Renal pelvis (tissue), 12 donors: ENCODE results near the gene FBLIM1. TPM values are rescaled to one million over a fixed set of nuclear protein-coding genes. Genes with fewer than 3 reads are reported as not detected.

Experiments
- DNase-seq: peaks from one replicate; pipeline ENCODE4 v3.0.0-alpha.2; 2013
- long read RNA-seq, 16 experiments: transcript quantifications; one replicate each; lab custom pipeline, GENCODE V29; 2026
- polyA plus RNA-seq, 3 donors: library from polyadenylated mRNA; unstranded; fragments of 120-200 nt; gene quantifications; one replicate each; pipeline ENCODE4 v1.2.1, GENCODE V29; 2013; ENCODE audit not compliant: insufficient read length in 3 of 3

FBLIM1 gene, protein sequence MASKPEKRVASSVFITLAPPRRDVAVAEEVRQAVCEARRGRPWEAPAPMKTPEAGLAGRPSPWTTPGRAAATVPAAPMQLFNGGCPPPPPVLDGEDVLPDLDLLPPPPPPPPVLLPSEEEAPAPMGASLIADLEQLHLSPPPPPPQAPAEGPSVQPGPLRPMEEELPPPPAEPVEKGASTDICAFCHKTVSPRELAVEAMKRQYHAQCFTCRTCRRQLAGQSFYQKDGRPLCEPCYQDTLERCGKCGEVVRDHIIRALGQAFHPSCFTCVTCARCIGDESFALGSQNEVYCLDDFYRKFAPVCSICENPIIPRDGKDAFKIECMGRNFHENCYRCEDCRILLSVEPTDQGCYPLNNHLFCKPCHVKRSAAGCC
- 10 to 100 TPM; 55.1 to 65.3 (median 59.4) TPM for polyA plus RNA-seq
- long read RNA-seq, donor 1, transcript FBLIM1-202 (9 exons, 3,695 nt), result major isoform, 5 of 6 reads
- long read RNA-seq, donor 1, partial matches to known transcripts, result 0 of 6 reads
- long read RNA-seq, donor 1, other reads (novel, unspliced or antisense), result 0 of 6 reads
- long read RNA-seq, donor 2, transcript FBLIM1-202 (9 exons, 3,695 nt), result major isoform, 8 of 13 reads
- long read RNA-seq, donor 2, partial matches to known transcripts, result 0 of 13 reads
- long read RNA-seq, donor 2, other reads (novel, unspliced or antisense), result 5 of 13 reads
- long read RNA-seq, donor 3, transcript FBLIM1-202 (9 exons, 3,695 nt), result major isoform, 7 of 84 reads
- long read RNA-seq, donor 3, partial matches to known transcripts, result 68 of 84 reads
- long read RNA-seq, donor 3, other reads (novel, unspliced or antisense), result 6 of 84 reads
- long read RNA-seq, donor 4, transcript FBLIM1-202 (9 exons, 3,695 nt), result major isoform, 6 of 13 reads
- long read RNA-seq, donor 4, partial matches to known transcripts, result 0 of 13 reads
- long read RNA-seq, donor 4, other reads (novel, unspliced or antisense), result 6 of 13 reads
- long read RNA-seq, donor 5, partial matches to known transcripts, result 0 of 2 reads
- long read RNA-seq, donor 5, other reads (novel, unspliced or antisense), result 0 of 2 reads
- long read RNA-seq, donor 6, transcript FBLIM1-202 (9 exons, 3,695 nt), result major isoform, 8 of 16 reads
- long read RNA-seq, donor 6, partial matches to known transcripts, result 0 of 16 reads
- long read RNA-seq, donor 6, other reads (novel, unspliced or antisense), result 5 of 16 reads
- long read RNA-seq, donor 7, transcript FBLIM1-202 (9 exons, 3,695 nt), result major isoform, 21 of 34 reads
- long read RNA-seq, donor 7, partial matches to known transcripts, result 5 of 34 reads
- long read RNA-seq, donor 7, other reads (novel, unspliced or antisense), result 8 of 34 reads
- long read RNA-seq, donor 8, partial matches to known transcripts, result 0 of 3 reads
- long read RNA-seq, donor 8, other reads (novel, unspliced or antisense), result 0 of 3 reads
- long read RNA-seq, donor 9, transcript FBLIM1-202 (9 exons, 3,695 nt), result major isoform, 8 of 23 reads
- long read RNA-seq, donor 9, partial matches to known transcripts, result 5 of 23 reads
- long read RNA-seq, donor 9, other reads (novel, unspliced or antisense), result 8 of 23 reads
- long read RNA-seq, donor 10, partial matches to known transcripts, result 0 of 11 reads
- long read RNA-seq, donor 10, other reads (novel, unspliced or antisense), result 6 of 11 reads
- long read RNA-seq, donor 11, transcript FBLIM1-202 (9 exons, 3,695 nt), result major isoform, 8 of 53 reads
- long read RNA-seq, donor 11, partial matches to known transcripts, result 45 of 53 reads
- long read RNA-seq, donor 11, other reads (novel, unspliced or antisense), result 0 of 53 reads
- long read RNA-seq, donor 12, transcript FBLIM1-202 (9 exons, 3,695 nt), result major isoform, 7 of 16 reads
- long read RNA-seq, donor 12, partial matches to known transcripts, result 0 of 16 reads
- long read RNA-seq, donor 12, other reads (novel, unspliced or antisense), result 6 of 16 reads
- long read RNA-seq, donor 13, transcript FBLIM1-202 (9 exons, 3,695 nt), result major isoform, 6 of 8 reads
- long read RNA-seq, donor 13, partial matches to known transcripts, result 0 of 8 reads
- long read RNA-seq, donor 13, other reads (novel, unspliced or antisense), result 0 of 8 reads
- long read RNA-seq, donor 14, result 0 reads
- long read RNA-seq, donor 15, transcript FBLIM1-202 (9 exons, 3,695 nt), result major isoform, 16 of 31 reads
- long read RNA-seq, donor 15, partial matches to known transcripts, result 0 of 31 reads
- long read RNA-seq, donor 15, other reads (novel, unspliced or antisense), result 7 of 31 reads
- long read RNA-seq, donor 16, transcript FBLIM1-202 (9 exons, 3,695 nt), result major isoform, 5 of 11 reads
- long read RNA-seq, donor 16, partial matches to known transcripts, result 0 of 11 reads
- long read RNA-seq, donor 16, other reads (novel, unspliced or antisense), result 5 of 11 reads

DNA sequence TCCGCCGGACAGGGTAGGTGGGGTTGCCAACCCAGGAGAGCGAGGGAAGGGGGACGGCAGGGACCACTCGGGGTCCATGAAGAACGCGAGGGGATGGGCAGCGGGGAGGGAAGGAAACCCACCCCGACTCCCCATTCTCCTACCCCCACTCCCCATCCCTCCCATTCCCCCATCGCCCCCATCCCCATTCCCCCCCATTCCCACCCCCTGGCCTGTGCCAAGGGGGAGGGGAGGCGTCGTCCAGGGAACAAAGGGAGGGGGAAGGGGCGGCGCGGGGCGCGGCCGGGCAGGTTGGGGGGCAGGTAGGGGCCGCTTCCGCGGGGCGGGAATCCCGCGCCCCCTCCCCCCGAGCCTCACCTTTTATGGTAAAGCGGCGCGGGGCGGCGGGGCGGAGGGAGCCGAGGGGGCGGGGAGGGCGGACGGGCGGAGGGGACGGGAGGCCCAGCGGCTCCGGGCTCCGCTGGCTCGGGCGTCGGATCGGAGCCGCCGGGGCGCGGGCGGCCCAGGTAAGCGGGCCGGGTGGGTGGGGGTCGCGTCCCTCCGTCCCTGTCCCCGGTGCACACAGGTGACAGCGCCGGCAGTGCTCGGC is at the start of gene FBLIM1:
Gene FBLIM1 (plus strand): TSS at position 453 of the 589 bp plus-strand sequence. CDS start 6,189 bp downstream, outside the sequence.
- DNase-seq, result no peak

DNA sequence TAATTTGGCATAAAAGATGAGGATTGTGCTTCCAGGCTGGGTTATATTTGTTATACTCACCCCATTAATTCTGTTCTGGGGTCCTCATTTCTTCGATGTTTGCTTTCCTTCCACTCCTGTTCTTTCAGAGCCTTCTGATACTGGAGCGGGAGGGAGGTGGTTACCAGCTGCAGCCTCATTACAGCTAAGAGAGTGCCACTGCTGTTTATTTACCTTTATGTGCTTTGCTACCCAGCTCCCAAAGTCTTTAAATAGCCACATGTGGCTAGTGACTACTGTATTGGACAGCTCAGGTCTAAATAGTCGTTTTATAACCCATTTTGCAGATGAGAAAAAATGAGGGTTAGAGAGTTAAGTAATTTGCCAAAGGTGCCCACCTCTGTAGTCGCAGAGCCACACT is 49.4 kb upstream of the FBLIM1 start:
- DNase-seq, result no peak

DNA sequence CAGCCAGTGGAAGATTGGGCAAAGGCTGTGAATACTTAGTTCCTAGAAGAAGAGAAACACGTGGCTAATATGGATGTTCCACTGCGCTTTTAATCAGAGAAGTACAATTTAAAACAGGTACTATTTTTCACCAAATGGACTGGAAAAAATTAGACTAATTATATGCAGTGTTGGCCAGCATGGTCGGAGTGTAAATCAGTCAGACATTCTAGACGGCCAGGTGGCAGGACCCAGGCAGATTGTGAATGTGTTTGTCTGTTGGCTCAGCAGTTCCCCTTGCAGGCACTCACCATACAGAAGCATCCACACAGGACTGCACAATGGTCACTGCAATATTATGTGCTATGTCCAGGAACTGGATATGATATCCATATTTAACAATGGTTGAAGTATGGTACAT is 46.4 kb upstream of the FBLIM1 start:
- DNase-seq, result no peak

DNA sequence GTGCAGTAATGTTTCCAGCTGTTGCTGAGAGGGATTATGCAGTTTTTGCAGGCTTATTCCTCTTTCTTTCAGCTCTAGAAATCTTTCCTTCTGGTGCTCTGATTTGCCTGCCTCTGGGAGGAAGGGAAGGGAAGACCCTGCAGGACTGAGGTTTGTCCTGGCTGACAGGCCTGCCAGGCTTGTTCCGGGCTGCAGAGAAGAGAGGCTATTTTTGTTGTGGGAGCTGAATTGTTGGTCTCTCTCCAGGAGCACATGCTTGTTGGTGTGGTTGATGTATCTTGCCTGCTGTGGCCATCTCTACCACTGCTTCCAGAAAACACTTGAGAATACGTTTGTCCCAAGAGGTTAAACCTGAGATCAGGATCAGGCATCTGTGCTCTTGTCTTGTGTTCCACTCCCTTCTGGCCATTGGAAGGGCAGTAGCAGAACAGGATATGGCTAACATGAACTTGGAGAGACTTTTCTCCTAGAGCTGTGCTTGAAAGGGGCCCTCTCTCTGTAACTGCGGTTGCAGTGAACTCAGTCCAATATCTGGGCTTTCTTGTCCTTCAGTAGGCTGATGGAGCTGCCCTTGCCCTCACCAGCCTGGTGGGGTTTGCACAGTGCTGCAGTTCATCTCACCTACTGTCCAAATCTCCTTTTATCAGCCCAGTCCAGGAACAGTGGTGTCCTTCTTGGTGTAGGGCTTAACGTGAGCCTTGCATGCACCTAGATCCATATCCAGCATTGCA is 44.0 kb upstream of the FBLIM1 start:
- DNase-seq, result no peak

DNA sequence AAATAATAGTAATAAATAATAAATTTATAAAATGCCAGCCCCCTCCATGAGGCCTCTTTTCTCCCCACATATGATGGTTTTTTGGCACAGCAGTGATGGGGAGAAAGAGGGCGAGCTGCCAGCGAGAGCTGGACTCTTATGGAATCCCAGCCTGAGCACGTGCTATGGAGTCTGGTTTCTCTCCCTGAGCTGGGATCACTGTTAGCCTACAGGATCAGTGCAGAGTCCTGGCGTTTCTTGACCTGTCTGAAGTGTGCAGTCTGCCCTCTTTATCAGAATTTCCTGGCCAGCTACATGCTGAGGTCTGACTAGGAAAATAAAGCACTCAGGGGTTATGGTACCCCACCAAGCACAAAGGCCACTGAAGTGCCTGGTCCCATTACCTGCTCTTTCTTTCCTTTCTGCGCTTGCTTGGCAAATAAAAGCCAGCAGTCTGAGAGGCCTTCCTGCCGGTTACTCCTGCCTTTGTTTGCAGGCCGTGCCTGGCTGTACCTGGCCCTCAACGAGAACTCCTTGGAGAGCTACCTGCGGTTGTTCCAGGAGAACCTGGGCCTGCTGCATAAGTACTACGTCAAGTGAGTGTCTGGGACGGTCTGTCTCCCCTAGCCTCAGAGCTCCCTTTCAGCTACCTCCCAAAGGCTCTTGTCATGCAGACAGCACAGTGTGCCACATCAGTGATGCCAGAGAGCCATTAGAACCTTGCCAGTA is 41.0 kb upstream of the FBLIM1 start:
- DNase-seq, result no peak

DNA sequence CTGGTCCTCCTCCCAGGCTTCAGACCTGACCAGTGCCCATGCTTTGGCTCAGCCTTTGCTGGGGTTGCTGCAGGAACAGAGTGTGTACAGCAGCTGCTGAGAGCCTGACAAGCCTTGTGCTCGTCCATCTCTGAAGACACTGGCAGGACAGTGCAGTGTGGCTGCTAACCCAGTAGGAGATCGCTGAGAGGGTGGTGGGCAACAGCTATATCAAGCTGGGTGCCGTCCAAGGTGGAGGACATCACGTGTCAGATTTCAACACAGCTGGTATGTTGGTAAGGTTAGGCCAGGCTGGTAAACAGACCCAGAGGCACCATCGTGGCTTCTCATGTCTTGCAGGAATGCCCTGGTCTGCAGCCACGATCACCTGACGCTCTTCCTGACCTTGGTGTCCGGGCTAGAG is 40.4 kb upstream of the FBLIM1 start:
- DNase-seq, result no peak

DNA sequence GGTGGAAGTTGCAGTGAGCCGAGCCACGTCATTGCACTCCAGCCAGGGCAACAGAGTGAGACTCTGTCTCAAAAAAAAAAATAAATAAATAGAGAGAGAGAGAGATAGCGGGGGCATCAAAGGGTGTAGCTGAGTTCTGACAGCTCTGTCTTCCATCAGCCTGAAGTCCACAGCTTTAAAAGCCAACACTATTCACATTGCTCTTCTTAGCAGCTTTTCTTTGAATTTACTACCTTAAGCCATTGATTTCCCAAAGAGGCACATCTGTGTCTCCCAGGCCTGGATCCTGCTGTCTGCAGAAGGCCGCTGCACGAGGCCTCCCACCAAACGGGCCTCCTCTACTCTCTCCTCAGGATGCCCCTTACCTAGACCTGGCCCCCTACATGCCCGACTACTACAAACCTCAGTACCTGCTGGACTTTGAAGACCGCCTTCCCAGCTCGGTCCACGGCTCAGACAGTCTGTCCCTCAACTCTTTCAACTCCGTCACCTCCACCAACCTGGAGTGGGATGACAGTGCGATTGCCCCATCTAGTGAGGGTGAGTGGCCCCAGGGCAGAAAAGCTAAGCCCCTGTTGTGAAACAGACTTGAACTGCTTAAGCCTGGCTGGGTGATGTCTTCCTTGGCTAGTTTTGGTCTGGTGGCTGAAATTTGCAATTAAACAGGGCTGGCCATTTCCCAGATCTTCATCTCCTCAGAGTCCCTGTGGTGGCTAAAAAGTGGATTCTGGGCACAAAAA is 39.0 kb upstream of the FBLIM1 start:
- DNase-seq, result no peak

DNA sequence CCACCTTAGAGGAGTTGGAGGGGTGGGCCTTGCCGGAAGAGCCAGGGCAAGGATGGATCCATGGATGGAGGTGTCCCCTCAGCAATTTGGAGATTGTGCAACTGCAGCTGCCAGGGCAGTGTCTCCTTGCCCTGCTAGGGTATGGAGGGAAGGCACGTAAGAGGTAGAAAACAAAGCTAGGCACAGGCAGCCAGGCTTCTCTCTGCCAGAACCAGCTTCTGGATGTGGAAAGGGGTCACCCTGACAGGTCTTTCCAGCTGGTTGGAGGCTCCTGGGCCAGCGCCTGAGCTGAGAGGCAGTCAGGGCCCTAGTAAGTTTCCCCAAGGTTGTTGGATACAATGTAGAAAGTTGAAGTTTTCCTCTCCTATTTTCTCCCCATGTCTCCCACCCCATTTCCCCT is 37.7 kb upstream of the FBLIM1 start:
- DNase-seq, result no peak

DNA sequence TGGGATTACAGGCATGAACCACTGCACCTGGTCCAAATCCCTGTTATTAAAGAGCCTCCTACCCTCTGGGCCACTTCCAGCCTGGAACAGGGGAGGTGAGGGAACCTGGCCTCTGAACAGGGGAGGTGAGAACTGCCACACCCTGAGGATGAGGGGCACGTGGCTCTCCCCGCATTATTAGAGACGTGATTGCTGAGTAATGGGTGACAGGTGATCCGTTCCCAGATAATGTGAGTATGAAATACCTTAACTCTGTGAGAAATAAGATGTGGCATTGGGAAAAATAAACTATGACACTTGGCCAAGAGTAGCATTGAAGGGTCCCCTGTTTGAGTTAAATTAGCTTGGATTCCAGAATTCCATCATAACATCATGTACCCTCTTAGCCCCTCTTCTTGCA is 36.2 kb upstream of the FBLIM1 start:
- no peak for DNase-seq

DNA sequence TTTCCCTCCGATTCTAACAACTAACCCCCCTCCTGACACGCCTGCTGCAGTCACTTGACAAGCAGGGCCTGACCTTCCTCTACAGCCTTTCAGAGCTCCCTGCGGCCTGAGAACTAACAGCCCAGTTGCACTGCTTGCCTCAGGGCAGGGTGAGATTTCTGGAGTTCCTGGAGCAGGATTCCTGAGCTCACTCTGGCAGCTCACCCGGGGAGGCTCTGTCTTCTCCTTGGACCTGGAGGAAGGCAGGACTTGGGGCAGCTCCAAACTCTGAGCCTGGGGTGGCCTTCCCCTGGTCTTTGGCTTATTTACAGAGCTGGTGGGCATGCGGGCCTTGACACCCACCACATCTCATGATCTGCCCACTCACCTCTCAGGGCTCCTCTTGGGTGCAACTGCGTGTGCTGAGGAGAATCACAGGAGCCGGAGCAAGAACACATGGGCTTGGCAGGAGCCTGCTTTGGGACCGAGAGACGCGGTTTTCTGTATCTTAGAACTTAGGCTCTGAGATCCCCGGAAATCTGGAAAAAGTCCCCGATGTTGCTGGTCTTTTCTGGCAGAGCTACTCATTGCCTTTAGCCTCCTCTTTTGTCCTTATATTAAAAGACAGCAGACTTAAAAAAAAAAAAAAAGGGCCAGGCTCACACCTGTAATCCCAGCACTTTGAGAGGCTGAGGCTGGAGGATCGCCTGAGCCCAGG is 35.6 kb upstream of the FBLIM1 start:
- DNase-seq, result no peak

DNA sequence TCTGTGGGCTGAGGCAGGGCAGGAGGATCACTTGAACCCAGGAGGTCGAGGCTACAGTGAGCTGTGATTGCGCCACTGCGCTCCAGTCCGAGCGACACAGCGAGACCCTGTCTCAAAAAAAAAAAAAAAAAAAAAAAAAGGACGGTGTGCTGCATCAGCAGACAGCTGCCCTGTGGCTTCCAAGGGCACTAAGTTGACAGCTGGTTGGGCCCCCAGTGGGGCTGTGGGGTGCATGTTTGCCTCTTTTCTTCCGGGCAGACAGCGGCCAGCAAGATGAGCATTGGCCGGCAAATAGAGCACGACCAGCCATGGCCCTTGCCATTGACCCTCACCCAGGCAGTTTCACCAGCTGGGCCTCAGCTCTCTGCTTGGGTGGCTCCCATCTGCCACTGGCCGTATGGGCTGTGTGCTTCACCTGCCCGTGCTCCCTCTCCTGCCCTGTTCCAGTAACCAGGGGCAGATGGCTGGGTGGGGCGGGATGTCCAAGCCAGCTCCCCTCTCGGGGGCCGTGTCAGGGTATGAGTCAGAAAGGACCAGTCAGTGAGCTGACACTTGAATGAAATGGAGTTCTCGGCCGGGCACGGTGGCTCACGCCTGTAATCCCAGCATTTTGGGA is 34.9 kb upstream of the FBLIM1 start:
- no peak for DNase-seq

DNA sequence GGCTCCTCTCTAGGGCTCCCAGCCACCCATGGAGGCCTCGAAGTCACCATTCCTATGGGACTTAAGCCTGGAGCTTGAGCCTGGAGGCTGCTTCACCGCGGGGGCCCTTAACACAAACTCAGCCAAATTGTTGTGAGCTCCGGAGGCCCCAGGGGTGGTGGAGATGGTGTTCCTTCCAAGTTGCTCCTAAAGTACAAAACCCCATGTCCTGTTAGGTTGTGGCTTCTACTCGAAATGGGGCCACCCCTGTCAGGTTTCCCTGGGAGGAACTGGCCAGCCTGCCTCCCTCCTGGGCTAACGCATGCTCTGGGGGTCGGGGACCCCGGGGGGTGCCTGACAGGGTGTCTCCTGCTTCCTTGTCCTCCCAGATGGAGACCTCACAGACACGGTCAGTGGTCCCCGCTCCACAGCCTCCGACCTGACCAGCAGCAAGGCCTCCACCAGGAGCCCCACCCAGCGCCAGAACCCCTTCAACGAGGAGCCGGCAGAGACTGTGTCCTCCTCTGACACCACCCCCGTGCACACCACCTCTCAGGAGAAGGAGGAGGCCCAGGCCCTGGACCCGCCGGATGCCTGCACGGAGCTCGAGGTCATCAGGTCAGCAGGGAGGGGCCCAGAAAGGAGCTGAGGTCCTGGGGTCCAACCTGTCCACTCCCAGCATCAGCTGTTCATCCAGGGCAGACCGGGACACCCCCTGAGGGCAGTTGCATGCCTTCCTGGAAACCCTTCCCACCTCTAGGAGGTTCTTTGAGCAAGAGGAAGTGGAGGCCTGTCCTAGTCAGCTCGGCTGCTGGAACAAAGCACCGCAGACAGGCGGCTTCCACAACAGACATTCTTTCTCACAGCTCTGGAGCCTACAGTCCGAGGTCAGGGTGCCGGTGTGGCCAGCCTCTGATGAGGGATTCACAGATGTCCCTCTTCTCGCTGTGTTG is 33.4 kb upstream of the FBLIM1 start:
- no peak for DNase-seq

DNA sequence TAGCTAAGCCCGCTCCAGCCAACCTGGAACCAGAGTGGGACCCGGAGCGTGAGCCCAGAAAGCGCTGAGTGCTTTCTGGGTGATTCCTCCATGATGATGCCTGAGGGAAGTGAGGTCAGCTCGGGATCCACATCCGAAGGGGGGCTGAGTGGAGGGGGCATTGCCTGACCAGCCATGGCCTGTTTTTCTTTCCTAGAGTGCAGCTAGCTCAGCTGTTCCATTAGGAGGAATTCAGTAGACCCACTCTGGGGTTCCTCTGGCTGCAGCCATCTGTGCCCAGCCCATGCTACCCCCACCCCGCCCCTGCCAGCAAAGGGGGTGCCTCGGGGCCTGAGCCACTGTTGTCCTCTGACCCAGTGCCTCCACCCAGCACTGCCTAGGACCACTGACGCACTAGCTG is 32.1 kb upstream of the FBLIM1 start:
- DNase-seq, result no peak

DNA sequence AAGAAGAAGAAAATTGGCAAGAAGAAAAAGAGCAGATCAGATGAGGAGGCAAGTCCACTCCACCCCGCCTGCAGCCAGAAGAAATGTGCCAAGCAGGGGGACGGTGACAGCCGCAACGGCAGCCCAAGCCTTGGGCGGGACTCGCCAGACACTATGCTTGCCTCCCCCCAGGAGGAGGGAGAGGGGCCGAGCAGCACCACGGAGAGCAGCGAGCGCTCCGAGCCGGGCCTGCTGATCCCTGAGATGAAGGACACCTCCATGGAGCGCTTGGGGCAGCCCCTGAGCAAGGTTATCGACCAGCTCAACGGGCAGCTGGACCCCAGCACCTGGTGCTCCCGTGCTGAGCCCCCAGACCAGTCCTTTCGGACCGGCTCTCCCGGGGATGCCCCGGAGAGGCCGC is 31.6 kb upstream of the FBLIM1 start:
- DNase-seq, result no peak

DNA sequence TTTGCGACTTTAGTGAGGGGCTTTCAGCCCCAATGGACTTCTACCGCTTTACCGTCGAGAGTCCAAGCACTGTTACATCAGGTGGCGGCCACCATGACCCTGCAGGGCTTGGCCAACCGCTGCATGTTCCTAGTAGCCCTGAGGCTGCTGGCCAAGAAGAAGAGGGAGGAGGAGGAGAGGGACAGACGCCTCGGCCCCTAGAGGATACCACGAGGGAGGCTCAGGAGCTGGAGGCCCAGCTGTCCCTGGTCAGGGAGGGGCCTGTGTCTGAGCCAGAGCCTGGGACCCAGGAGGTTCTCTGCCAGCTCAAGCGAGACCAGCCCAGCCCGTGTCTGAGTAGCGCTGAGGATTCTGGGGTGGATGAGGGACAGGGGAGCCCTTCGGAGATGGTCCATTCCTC is 31.2 kb upstream of the FBLIM1 start:
- DNase-seq, result no peak
